HG02678 (cell line): ENCODE measurements around the gene ADAM8.
"Not testable (repeated sequence)": the region's sequence is repeated elsewhere in the genome, so short reads cannot be mapped to it uniquely, and the experiment has no call there.

Source experiments
- ATAC-seq: cut with Tn5 transposase; IDR thresholded peaks from one replicate; pipeline ENCODE4 v1.9.1; 2021; ENCODE audit warnings: mild to moderate bottlenecking, moderate library complexity; ENCODE audit not compliant: unreplicated experiment

Gene ADAM8

GRCh38 chr10:133270204-133270603, 6.5 kb downstream of the ADAM8 start:
- no peak for ATAC-seq

GRCh38 chr10:133269367-133269766, 7.3 kb downstream of the ADAM8 start:
- ATAC-seq: no peak

GRCh38 chr10:133268532-133268931, 8.1 kb downstream of the ADAM8 start:
- ATAC-seq: no peak

GRCh38 chr10:133267829-133268228, 8.8 kb downstream of the ADAM8 start:
- no peak for ATAC-seq

- ATAC-seq: no peak
These were observed 9.4 kb downstream of the ADAM8 start for GRCh38 chr10:133267293-133267692.

- ATAC-seq: no peak
These were observed 10.4 kb downstream of the ADAM8 start for GRCh38 chr10:133266056-133266795.

GRCh38 chr10:133265052-133265451, 11.6 kb downstream of the ADAM8 start:
- not testable (repeated sequence) for ATAC-seq

GRCh38 chr10:133264461-133264860, 12.2 kb downstream of the ADAM8 start:
- ATAC-seq: no peak

- no peak for ATAC-seq
These were observed 13.0 kb downstream of the ADAM8 start for GRCh38 chr10:133263674-133264073.

GRCh38 chr10:133262696-133263095, 14.0 kb downstream of the ADAM8 start:
- no peak for ATAC-seq

- peak; percentile 57 for ATAC-seq
These were observed 14.8 kb downstream of the ADAM8 start for GRCh38 chr10:133261726-133262325.

GRCh38 chr10:133260895-133261725, 15.6 kb downstream of the ADAM8 start:
- peak; percentile 53 for ATAC-seq

- ATAC-seq: no peak
These were observed 17.1 kb downstream of the ADAM8 start for GRCh38 chr10:133259602-133259989.

GRCh38 chr10:133258818-133259601, 17.7 kb downstream of the ADAM8 start:
- ATAC-seq: no peak

GRCh38 chr10:133258066-133258817, 18.4 kb downstream of the ADAM8 start:
- ATAC-seq: no peak

GRCh38 chr10:133257489-133258065, 19.1 kb downstream of the ADAM8 start:
- ATAC-seq: no peak

GRCh38 chr10:133255323-133255722, 21.3 kb downstream of the ADAM8 start:
- ATAC-seq: no peak

GRCh38 chr10:133254421-133255120, 22.1 kb downstream of the ADAM8 start:
- ATAC-seq: no peak

GRCh38 chr10:133253361-133253955, 23.2 kb downstream of the ADAM8 start:
- no peak for ATAC-seq
